NCI-H1048 (cell line): Measurements from ENCODE around the gene ANKRD30A.
"Not testable (repeated sequence)": the region's sequence is repeated elsewhere in the genome, so short reads cannot be mapped to it uniquely, and the experiment has no call there.

Source experiments
- DNase-seq: peaks from one replicate; lab custom pipeline; 2025; lab: John Stamatoyannopoulos, UW

ANKRD30A gene

GRCh38 chr10:37125191-37125732 is at the start of gene ANKRD30A:
Gene ANKRD30A, plus strand, starts transcription at chr10:37125598. Its CDS starts 190 bp downstream, at chr10:37125788.
- DNase-seq: no peak

GRCh38 chr10:37076083-37076482 is 49.3 kb upstream of the ANKRD30A start:
- not testable (repeated sequence) for DNase-seq

GRCh38 chr10:37095792-37096573 is 29.4 kb upstream of the ANKRD30A start:
- no peak for DNase-seq

- DNase-seq: no peak
Measured at GRCh38 chr10:37101261-37101660, 24.1 kb upstream of the ANKRD30A start.

GRCh38 chr10:37109000-37109399 is 16.4 kb upstream of the ANKRD30A start:
- DNase-seq: no peak

- no peak for DNase-seq
Measured at GRCh38 chr10:37124532-37124931, 866 bp upstream of the ANKRD30A start.

- no peak for DNase-seq
Measured at GRCh38 chr10:37125921-37126320, 523 bp downstream of the ANKRD30A start.

- no peak for DNase-seq
Measured at GRCh38 chr10:37146443-37146842, 21.0 kb downstream of the ANKRD30A start.

- not testable (repeated sequence) for DNase-seq
Measured at GRCh38 chr10:37162430-37162829, 37.0 kb downstream of the ANKRD30A start.

- not testable (repeated sequence) for DNase-seq
Measured at GRCh38 chr10:37171945-37172344, 46.5 kb downstream of the ANKRD30A start.

GRCh38 chr10:37178296-37178695 is 52.9 kb downstream of the ANKRD30A start:
- DNase-seq: not testable (repeated sequence)

GRCh38 chr10:37182719-37183118 is 57.3 kb downstream of the ANKRD30A start:
- DNase-seq: not testable (repeated sequence)

- no peak for DNase-seq
Measured at GRCh38 chr10:37206132-37206531, 80.7 kb downstream of the ANKRD30A start.

- DNase-seq: no peak
Measured at GRCh38 chr10:37220866-37221265, 95.5 kb downstream of the ANKRD30A start.

- DNase-seq: no peak
Measured at GRCh38 chr10:37222046-37222445, 96.6 kb downstream of the ANKRD30A start.

GRCh38 chr10:37225163-37225562 is 99.8 kb downstream of the ANKRD30A start:
- no peak for DNase-seq

- DNase-seq: no peak
Measured at GRCh38 chr10:37226524-37226923, 101.1 kb downstream of the ANKRD30A start.

- no peak for DNase-seq
Measured at GRCh38 chr10:37234692-37235091, 109.3 kb downstream of the ANKRD30A start.

- no peak for DNase-seq
Measured at GRCh38 chr10:37236093-37236492, 110.7 kb downstream of the ANKRD30A start.

- DNase-seq: no peak
Measured at GRCh38 chr10:37240223-37240622, 114.8 kb downstream of the ANKRD30A start.

- no peak for DNase-seq
Measured at GRCh38 chr10:37246637-37247036, 121.2 kb downstream of the ANKRD30A start.

- not testable (repeated sequence) for DNase-seq
Measured at GRCh38 chr10:37255837-37256236, 130.4 kb downstream of the ANKRD30A start.

GRCh38 chr10:37263304-37263703 is 137.9 kb downstream of the ANKRD30A start:
- DNase-seq: no peak

- DNase-seq: no peak
Measured at GRCh38 chr10:37268266-37268665, 142.9 kb downstream of the ANKRD30A start.
